Fibroblast of lung (primary cell): ENCODE data around the gene MXRA8. TPM values are rescaled to one million over a fixed set of nuclear protein-coding genes. Genes with fewer than 3 reads are reported as not detected.

Source experiments
- DNase-seq, 2 donors: peaks; one replicate each; pipeline versions ENCODE4 v3.0.0 to v3.0.0-alpha.2; 2010; ENCODE audit warnings: low read depth in 2 of 2
- H2AFZ ChIP-seq: 2 replicates; pipeline ENCODE4 v1.5.1; 2012; ENCODE audit warnings: low read length, control low read depth, inconsistent platforms
- H3K27ac ChIP-seq: 2 replicates; pipeline ENCODE4 v1.5.1; 2011; ENCODE audit warnings: low read length, control low read depth; ENCODE audit not compliant: insufficient read depth
- H3K27me3 ChIP-seq: 2 replicates; pipeline ENCODE4 v1.5.1; 2011; ENCODE audit warnings: mild to moderate bottlenecking, low read length; ENCODE audit not compliant: control insufficient read depth, insufficient read depth
- H3K36me3 ChIP-seq: 2 replicates; pipeline ENCODE4 v1.5.1; 2011; ENCODE audit warnings: low read length; ENCODE audit not compliant: control insufficient read depth, insufficient read depth
- H3K4me1 ChIP-seq: 2 replicates; pipeline ENCODE4 v1.5.1; 2011; ENCODE audit warnings: low read length; ENCODE audit not compliant: control insufficient read depth, insufficient read depth; ENCODE audit errors: extremely low read depth
- H3K4me2 ChIP-seq: 2 replicates; pipeline ENCODE4 v1.5.1; 2011; ENCODE audit warnings: low read length, control low read depth; ENCODE audit not compliant: insufficient read depth; ENCODE audit errors: extremely low read depth
- H3K4me3 ChIP-seq, 4 experiments: fragments of 200-600 bp in 1 of 4; sonication (generic) in 1 of 4; replicated peaks in 1 of 4; 2 replicates each; pipeline ENCODE4 v1.5.1; 2011 to 2016; ENCODE audit warnings: low read length in 4 of 4, low read depth in 3 of 4, mild to moderate bottlenecking in 3 of 4, control low read depth in 2 of 4, inconsistent platforms in 1 of 4, mixed read lengths in 1 of 4; ENCODE audit not compliant: insufficient read depth in 1 of 4; ENCODE audit errors: control extremely low read depth in 1 of 4
- H3K79me2 ChIP-seq: 2 replicates; pipeline ENCODE4 v1.5.1; 2012; ENCODE audit warnings: mild to moderate bottlenecking, low read length, inconsistent platforms; ENCODE audit not compliant: control insufficient read depth, insufficient read depth
- H3K9ac ChIP-seq: 2 replicates; pipeline ENCODE4 v1.5.1; 2011; ENCODE audit warnings: mild to moderate bottlenecking, low read length, control low read depth; ENCODE audit not compliant: insufficient read depth
- H3K9me3 ChIP-seq: 2 replicates; pipeline ENCODE4 v1.5.1; 2012; ENCODE audit warnings: low read depth, low read length; ENCODE audit not compliant: control insufficient read depth, insufficient read depth
- H4K20me1 ChIP-seq: 2 replicates; pipeline ENCODE4 v1.5.1; 2011; ENCODE audit warnings: low read length; ENCODE audit not compliant: control insufficient read depth, insufficient read depth; ENCODE audit errors: extremely low read depth
- CTCF ChIP-seq, 2 donors: IDR thresholded peaks in 1 of 2; conservative IDR thresholded peaks in 1 of 2; 1 replicate in 1 of 2; 2 replicates in 1 of 2; pipeline ENCODE4 v1.5.1; 2011 to 2012; ENCODE audit warnings: low read length in 2 of 2, control low read depth in 1 of 2, inconsistent platforms in 1 of 2, low read depth in 1 of 2, mild to moderate bottlenecking in 1 of 2
- EZH2 ChIP-seq: IDR thresholded peaks from 2 replicates; pipeline ENCODE4 v1.5.1; 2012; ENCODE audit warnings: low read length, control low read depth, mild to moderate bottlenecking; ENCODE audit errors: missing control alignments
- polyA plus RNA-seq, 2 donors: library from polyadenylated mRNA; depleted of rRNA in 1 of 2; stranded (reverse) in 1 of 2; unstranded in 1 of 2; fragments of >200 nt; gene quantifications; 2 replicates each; pipeline ENCODE4 v1.2.1, GENCODE V29; 2011 to 2012; ENCODE audit warnings: missing spikeins in 1 of 2
- total RNA-seq: library from RNA; depleted of rRNA; stranded (reverse); fragments of >200 nt; gene quantifications from 2 replicates; pipeline ENCODE4 v1.2.1, GENCODE V29; 2014

MXRA8 gene
- total and polyA plus RNA-seq, 2 donors (not counting 1 experiment from before 2014, with no cell fraction given) = 205 to 397 TPM

- Histone ChIP-seq H2AFZ (no peak overlapping the region), H3K4me3 (no peak overlapping the region), H3K79me2 (peaks cover 43% of the 10 kb centered on the region), H3K4me1 (peaks cover 9% of the 10 kb centered on the region), H3K27ac (no peak overlapping the region), H3K36me3 (peaks cover 32% of the 10 kb centered on the region), H3K9ac (no peak overlapping the region), H3K9me3 (no peaks in the 10 kb centered on the region), H4K20me1 (no peaks in the 10 kb centered on the region), H3K4me2 (no peak overlapping the region), H3K27me3 (no peaks in the 10 kb centered on the region)
- DNase-seq = no peak
- no peak for TF ChIP-seq EZH2
Observed at GRCh38 chr1:1340185-1340584, 18.2 kb downstream of the MXRA8 start.

GRCh38 chr1:1338278-1338677, 20.1 kb downstream of the MXRA8 start:
- no peak for DNase-seq
- Histone ChIP-seq H2AFZ (no peak overlapping the region), H3K27me3 (no peaks in the 10 kb centered on the region), H3K4me1 (no peaks in the 10 kb centered on the region), H3K27ac (no peak overlapping the region), H3K9me3 (no peaks in the 10 kb centered on the region), H3K4me3 (no peak overlapping the region), H3K36me3 (peaks cover 34% of the 10 kb centered on the region), H3K79me2 (peaks cover 24% of the 10 kb centered on the region), H3K4me2 (no peak overlapping the region), H4K20me1 (no peaks in the 10 kb centered on the region), H3K9ac (no peak overlapping the region)
- TF ChIP-seq EZH2 (no peak), CTCF (conservative IDR thresholded peaks at IDR 0.05 in 1 of 2, IDR thresholded peaks at IDR 0.05 in 1 of 2; ENCODE audit: low read depth in 1 of 2, low read length in 2 of 2) (no peak)

GRCh38 chr1:1337793-1338147, 20.6 kb downstream of the MXRA8 start:
- H3K79me2 ChIP-seq = peaks cover 19% of the 10 kb centered on the region
- H3K4me2 ChIP-seq = no peak overlapping the region
- no peaks in the 10 kb centered on the region for H3K4me1 ChIP-seq
- no peak overlapping the region for H3K9ac ChIP-seq
- no peak overlapping the region for H3K4me3 ChIP-seq
- no peaks in the 10 kb centered on the region for H3K27me3 ChIP-seq
- H3K27ac ChIP-seq = no peak overlapping the region
- DNase-seq = no peak
- TF ChIP-seq CTCF (conservative IDR thresholded peaks at IDR 0.05 in 1 of 2, IDR thresholded peaks at IDR 0.05 in 1 of 2; ENCODE audit: low read depth in 1 of 2, low read length in 2 of 2) = no peak
- no peak for TF ChIP-seq EZH2
- H3K9me3 ChIP-seq = no peaks in the 10 kb centered on the region
- H2AFZ ChIP-seq = no peak overlapping the region
- H3K36me3 ChIP-seq = peaks cover 34% of the 10 kb centered on the region
- no peaks in the 10 kb centered on the region for H4K20me1 ChIP-seq
